NCI-H1105 (cell line): Measurements from ENCODE around the gene STEAP1B.

Experiments used
- DNase-seq: peaks from one replicate; lab custom pipeline; 2025; lab: John Stamatoyannopoulos, UW

The STEAP1B gene

GRCh38 chr7:22400150-22400814 is 99.7 kb downstream of the STEAP1B start:
- DNase-seq: no peak

GRCh38 chr7:22399546-22399945 is 100.4 kb downstream of the STEAP1B start:
- no peak for DNase-seq

- no peak for DNase-seq
Observed at GRCh38 chr7:22399091-22399490, 100.9 kb downstream of the STEAP1B start.

- DNase-seq: no peak
Observed at GRCh38 chr7:22397981-22398380, 102.0 kb downstream of the STEAP1B start.

- DNase-seq: no peak
Observed at GRCh38 chr7:22395222-22395621, 104.8 kb downstream of the STEAP1B start.

GRCh38 chr7:22394739-22395138 is 105.2 kb downstream of the STEAP1B start:
- no peak for DNase-seq

GRCh38 chr7:22393913-22394729 is 105.9 kb downstream of the STEAP1B start:
- DNase-seq: no peak

GRCh38 chr7:22390516-22390915 is 109.5 kb downstream of the STEAP1B start:
- no peak for DNase-seq

GRCh38 chr7:22389892-22390291 is 110.1 kb downstream of the STEAP1B start:
- DNase-seq: no peak

GRCh38 chr7:22387583-22387982 is 112.4 kb downstream of the STEAP1B start:
- no peak for DNase-seq

- no peak for DNase-seq
Observed at GRCh38 chr7:22386865-22387264, 113.1 kb downstream of the STEAP1B start.

GRCh38 chr7:22386206-22386858 is 113.7 kb downstream of the STEAP1B start:
- no peak for DNase-seq

GRCh38 chr7:22385326-22385725 is 114.7 kb downstream of the STEAP1B start:
- no peak for DNase-seq

- no peak for DNase-seq
Observed at GRCh38 chr7:22380333-22380732, 119.7 kb downstream of the STEAP1B start.

- DNase-seq: no peak
Observed at GRCh38 chr7:22378199-22378980, 121.6 kb downstream of the STEAP1B start.

GRCh38 chr7:22377703-22378102 is 122.3 kb downstream of the STEAP1B start:
- no peak for DNase-seq

GRCh38 chr7:22375359-22376048 is 124.5 kb downstream of the STEAP1B start:
- no peak for DNase-seq

- no peak for DNase-seq
Observed at GRCh38 chr7:22373911-22374310, 126.1 kb downstream of the STEAP1B start.

GRCh38 chr7:22373388-22373787 is 126.6 kb downstream of the STEAP1B start:
- DNase-seq: no peak

GRCh38 chr7:22372863-22373262 is 127.1 kb downstream of the STEAP1B start:
- DNase-seq: no peak

GRCh38 chr7:22371878-22372277 is 128.1 kb downstream of the STEAP1B start:
- DNase-seq: no peak
